GM11168 (cell line): ENCODE data around the gene MDM1.

ENCODE experiments used
- in situ Hi-C: fragments of 300-500 bp; cut with MboI; formaldehyde crosslinking; loops from one replicate; pipeline ENCODE4 v1.12.0; 2022; ENCODE audit warnings: low sequenced_read_pairs; ENCODE audit not compliant: unreplicated experiment

MDM1 gene

DNA sequence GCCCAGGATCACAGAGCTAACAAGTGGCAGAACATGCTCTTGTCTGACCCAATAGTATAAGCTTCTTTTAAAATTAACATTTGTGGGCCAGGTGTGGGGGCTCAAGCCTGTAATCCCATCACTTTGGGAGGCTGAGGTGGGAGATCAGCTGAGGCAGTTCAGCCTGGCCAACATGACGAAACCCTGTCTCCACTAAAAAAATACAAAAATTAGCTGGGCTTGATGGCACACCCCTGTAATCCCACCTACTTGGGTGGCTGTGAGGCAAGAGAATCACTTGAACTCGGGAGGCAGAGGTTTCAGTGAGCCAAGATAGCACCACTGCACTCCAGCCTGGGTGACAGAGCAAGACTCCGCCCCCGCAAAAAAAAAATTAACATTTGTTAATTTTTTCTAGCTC, 45.8 kb downstream of the MDM1 start:
- in situ Hi-C loops: no loop called here

GRCh38 chr12:68285541-68285940, 46.6 kb downstream of the MDM1 start:
- in situ Hi-C loops: no loop called here

DNA sequence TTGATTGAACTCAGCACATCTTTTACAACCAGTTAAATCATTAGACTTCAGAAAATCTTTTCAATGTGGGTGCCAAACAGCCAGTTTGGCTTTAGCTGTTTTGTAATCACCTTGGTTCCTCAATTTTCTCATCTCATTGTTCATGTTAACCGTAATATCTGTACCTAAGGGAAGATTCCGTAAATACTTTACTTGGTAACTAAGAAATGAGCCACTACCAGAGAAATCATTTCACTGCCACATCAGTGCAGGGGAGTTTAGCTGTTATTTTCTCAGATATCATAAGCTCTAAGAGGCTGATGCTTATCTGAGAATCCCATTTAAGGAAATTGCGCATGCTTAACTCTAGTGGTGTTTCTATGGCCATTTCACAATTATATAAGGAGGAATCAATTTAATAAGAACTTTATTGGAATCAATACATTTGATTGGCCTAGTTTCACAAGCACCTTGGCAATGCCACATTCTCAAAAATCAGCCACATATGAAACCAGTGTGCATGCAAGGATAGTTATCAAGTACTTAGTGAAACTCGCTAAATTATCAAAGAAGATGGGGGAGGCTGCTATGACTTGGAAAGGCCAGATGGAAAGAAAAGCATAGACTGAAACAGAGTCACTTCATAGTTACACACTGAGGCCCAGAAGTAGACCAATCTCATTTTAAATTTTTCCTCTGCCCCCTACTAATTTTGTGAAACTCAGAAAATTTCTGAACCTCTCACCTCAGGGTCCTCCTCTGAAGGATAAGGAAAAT, 50.7 kb downstream of the MDM1 start:
- in situ Hi-C loops: no loop called here

DNA sequence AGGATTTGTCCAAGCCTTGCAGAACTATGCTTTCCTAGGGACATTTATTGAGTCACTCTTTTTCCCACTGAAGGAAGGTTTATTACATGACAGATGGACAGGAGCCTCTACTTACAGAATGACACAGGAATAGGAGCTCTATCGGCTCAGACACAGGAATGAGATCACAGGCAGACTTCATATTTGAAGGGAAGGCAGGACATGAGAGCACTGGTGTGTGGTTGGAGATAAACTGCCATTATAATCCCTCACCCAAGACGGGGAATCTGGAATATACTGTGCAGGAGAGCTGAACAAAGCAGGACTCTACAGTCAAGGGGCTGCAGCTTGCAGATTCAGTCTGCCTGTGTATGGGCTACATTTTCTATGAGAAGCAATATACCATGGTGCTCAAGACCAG, 51.9 kb downstream of the MDM1 start:
- in situ Hi-C loops: no loop called here

DNA sequence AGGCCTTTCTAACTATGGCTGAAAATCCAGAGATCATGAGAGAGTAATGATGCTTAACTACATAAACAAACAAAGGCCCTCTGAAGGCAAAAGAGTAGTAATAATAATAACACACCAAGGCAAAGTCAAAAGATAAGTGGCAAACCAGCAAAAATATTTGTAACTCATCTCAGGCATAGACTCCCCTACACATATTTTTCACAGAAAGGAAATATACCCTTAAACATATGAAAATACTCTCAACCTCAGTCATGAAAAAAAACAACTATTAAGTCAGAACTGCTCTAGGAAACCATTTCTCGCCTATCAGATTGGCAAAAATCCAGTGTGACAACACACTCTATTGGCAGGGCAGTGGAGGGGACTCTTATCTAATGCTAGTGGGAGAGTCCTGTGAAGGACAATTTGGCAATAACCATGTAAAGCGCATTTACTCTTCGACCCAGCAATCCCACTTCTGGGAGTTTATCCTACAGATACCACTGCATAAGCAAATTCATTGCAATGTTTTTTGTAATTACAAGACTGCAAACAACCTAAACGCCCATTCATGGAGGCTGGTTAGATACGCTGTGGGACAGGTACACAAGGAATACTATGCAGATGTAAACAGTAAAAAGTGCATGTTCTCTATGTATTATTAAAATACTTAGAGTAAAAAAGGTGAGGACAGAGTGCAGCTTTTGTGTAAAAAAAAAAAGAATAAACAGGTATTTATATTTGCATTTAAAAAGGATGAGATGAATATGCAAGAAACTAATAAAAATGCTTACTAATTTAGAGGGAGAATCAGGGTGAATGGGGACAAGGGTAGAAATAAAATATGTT, 52.7 kb downstream of the MDM1 start:
- in situ Hi-C loops: no loop called here

GRCh38 chr12:68276402-68276930, 55.7 kb downstream of the MDM1 start:
- in situ Hi-C loops: no loop called here

DNA sequence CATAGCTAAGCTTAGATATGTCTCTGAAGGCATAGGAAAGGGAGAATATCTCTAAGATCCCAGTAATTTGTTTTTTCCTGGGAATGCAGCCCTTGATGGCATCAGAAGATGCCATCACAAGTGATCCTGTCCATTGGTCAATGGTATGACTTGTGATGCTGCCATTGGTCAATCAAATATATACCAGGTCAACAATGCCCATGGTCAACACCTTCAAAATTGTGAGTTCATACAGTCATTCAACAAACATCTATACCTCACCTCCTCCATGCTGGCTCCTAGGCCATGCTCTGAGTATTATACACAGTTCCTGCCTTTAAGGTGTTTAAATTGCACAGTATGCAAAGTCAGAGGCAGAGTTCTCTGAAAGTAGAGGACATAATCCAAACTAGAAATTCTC, 59.4 kb downstream of the MDM1 start:
- in situ Hi-C loops: no loop called here

DNA sequence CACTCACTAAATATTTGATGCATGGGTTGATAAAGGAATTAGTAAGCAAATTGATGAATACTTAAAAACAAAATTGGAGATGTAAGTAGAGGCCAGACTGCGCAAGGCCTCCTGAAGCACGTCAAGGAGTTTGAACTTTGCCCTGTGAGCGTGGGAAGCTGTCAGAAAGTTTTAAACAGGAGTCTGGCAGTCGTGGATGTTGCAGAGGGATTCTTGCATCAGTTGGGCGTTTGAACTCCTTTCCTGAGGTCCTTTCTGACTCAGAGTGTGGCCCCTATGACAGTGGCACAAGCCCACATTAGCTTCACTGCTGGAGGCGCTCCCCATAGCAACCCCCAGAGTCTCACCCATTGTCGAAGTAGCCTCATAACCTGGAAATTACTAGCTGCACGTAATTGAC, 60.8 kb downstream of the MDM1 start:
- in situ Hi-C loops: no loop called here

- in situ Hi-C loops: no loop called here
Measured at GRCh38 chr12:68270358-68270757, 61.8 kb downstream of the MDM1 start.

DNA sequence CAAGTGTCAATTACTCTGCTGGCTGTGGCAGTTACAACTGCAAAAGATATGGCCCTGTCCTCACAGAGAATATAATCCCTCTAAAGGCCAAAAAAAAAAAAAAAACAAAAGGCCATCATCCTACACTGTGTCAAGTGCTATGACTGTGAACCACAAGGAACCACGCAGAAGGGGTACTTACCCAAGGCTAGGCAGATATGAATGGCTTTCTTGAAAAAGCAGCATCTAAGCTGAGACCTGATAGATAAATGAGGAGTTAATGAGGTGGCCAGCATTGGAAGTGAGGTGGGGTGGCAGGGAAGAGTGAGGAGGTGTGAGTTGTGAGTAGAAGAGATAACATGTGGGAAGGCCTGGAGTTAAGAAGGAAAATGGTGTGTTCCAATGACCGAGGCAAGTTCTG, 62.4 kb downstream of the MDM1 start:
- in situ Hi-C loops: no loop called here

GRCh38 chr12:68268967-68269366, 63.2 kb downstream of the MDM1 start:
- in situ Hi-C loops: no loop called here

- in situ Hi-C loops: no loop called here
Measured at GRCh38 chr12:68267892-68268396, 64.2 kb downstream of the MDM1 start.

DNA sequence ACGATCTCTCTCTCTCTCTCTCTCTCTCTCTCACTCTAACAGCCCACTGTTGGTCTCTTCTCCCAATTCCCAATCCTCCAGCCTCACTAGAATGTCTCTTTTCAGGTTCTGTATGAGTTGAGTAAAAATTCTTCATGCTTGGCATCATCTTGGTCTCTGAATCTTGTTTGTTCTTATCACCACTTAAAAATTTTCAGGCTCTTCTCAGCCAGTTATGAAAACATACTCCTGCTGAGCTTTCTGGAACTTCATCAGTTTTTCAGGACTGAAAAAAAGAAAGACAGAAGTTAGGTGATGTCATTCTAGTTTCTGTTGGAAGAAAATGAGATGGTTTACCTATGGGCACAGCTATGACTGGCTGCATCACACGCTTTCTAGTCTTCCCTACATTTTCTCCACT, 67.3 kb downstream of the MDM1 start:
- in situ Hi-C loops: no loop called here

- in situ Hi-C loops: no loop called here
Measured at GRCh38 chr12:68264158-68264855, 67.9 kb downstream of the MDM1 start.

- in situ Hi-C loops: no loop called here
Measured at GRCh38 chr12:68263366-68263765, 68.8 kb downstream of the MDM1 start.

DNA sequence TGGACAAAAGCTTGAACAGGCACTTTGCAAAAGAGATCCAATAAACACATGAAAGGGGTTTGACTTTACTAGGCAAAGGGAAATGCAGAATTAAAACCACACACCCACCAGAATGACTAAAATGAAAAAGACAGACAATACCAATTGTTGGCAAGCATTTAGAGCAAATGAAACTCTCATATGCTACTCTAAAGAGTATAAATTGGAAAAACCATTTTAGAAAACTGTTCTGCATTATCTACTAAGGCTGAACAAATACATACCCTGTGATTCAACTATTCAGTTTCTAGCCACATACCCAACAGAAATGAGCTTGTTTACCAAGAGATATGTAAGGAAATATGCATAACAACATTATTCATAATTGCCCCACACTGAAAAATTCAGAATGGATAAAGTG, 70.3 kb downstream of the MDM1 start:
- in situ Hi-C loops: no loop called here

GRCh38 chr12:68260153-68260552, 72.0 kb downstream of the MDM1 start:
- in situ Hi-C loops: no loop called here

DNA sequence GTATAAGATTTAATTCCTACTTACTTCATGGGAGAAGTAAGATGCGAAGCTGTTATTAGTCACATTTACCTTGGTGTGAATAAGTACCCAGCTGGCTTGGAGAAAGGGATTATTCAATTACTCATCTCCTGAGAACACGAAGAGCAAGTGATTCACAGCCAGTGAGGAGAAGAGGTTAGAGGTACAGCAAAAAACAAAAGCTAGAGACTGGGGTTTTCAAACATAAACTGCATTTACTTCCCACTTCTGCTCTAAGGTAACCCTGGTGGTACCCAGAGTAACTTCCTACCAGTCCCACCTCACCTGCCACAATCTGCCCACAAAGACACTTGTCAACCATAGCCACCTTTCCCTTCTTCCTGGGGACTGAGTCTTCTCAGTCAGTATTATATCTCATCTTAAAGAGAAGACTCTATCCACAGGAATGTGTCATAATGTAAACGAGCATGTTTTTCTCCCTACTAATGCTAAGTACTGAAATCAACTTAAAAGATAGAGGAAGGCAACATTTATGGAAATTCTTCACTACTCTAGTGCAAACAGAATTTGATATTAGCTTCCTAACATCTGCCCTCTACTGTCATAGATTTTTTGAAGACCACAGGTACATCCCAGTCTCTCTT, 72.7 kb downstream of the MDM1 start:
- in situ Hi-C loops: no loop called here

DNA sequence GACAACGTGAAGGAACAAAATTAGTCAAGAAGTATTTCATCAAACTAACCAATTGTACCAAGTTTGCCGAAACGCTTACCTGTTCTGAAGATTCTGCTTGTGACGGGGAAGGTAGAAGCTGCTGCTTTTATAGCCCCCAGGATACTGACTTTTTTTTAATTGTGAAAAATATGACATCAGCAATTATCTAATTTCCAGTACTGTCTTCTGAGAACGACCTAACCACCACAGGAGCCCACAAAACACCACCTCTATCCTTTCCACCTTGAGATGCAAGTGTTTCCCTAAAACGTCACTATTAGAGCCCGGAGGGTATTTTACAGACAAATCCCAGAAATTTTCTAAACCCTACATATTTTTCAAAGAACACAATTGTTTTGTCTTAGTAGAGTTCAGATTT, 78.7 kb downstream of the MDM1 start, which contains the start of gene IL22:
TSS of gene IL22 (minus strand) at position 101 of the 400 bp plus-strand sequence. CDS start 156 bp downstream, outside the sequence.
- in situ Hi-C loops: no loop called here

DNA sequence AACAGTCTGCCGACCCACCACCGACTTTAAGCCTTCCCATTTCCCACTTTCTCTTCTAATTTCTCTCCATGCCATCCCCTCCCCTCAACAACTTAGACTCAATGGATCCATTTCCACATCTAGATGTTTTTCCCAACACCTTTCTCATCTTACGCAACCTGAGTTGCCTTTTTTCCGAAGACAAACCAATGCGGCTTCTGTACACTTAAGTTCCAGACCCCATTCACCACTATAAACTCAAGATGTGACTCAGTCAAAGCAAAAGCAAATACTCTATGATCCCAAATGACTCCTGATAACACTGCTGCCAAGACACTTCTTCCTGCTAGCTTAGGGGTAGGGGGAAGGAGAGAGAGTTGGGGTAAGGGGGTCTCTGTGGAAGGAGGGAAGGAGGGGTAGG, 80.1 kb downstream of the MDM1 start:
- in situ Hi-C loops: no loop called here
